HG03469 (cell line): Measurements from ENCODE around the gene CCNY.
"Not testable (repeated sequence)": the region's sequence is repeated elsewhere in the genome, so short reads cannot be mapped to it uniquely, and the experiment has no call there.

Experiments used
- ATAC-seq: cut with Tn5 transposase; IDR thresholded peaks from one replicate; pipeline ENCODE4 v1.9.1; 2021; ENCODE audit warnings: mild to moderate bottlenecking, moderate library complexity, moderate number of reproducible peaks; ENCODE audit not compliant: unreplicated experiment

The CCNY gene

DNA sequence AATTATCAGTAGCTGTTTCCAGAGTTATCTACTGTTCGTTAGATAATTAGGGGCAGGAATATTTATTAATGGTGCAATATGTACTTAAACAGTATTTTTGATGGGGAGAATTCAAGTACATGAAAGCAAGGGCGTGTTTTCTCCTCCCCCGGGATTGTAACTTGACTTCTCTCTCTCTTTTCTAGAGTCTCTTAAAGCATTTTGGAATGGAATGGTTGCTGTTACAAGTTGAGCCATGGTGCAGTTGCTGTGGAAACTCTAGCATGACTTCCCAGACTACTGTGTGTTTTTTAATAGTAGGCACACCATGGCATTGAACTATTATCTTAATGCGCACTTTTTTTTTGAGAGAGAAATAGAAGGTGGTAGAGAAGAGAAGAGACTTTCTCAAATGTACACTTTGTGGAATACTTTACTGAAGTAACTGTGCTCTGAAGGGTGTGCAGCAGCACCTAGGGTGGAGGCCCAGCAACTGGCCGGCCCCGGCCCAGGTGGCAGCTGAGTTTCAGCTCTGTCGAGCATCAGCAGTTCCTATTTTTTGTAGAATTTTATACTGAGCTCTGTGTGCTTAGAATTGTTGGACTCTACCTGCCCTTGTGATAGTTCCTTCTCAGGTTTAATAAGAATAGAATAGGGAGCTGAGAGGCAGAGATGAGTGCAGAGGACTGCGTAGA lies 64.4 kb downstream of the CCNY start:
- no peak for ATAC-seq

DNA sequence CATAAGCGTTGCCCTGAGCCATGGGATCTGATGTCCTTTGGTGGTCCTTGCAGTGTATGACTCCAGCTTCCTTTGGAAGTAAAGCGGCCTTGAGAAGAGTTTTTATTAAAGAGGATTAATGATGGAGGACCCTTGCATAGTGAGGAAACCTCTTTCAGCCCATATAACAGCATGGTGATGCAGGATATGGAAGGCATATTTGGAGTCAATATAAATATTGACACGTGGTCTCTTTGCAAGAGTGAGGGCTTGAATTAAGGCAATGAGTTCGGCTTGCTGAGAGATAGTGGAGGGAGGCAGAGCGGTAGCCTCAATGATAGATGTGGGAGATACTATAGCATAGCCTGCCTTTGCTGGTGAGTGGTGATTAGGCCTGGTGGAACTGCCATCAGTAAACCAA lies 67.2 kb downstream of the CCNY start:
- ATAC-seq = not testable (repeated sequence)

DNA sequence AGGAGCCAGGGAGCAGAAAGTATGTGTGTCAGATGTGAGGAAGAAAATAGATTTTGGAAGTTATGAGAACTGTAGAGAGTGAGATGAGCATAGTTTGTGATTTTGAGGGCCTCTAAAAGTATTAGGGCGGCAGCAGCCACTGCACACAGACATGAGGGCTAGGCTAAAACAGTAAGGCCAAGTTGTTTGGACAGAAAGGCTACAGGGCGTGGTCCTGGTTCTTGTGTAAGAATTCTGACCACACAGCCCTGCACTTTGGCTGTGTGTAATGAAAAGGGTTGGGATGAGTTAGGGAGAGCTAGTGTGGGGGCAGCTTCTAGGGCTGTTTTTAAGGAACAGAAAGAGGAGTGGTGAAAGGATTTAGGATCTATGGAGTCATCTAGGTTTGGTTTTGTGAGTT lies 67.8 kb downstream of the CCNY start:
- not testable (repeated sequence) for ATAC-seq

DNA sequence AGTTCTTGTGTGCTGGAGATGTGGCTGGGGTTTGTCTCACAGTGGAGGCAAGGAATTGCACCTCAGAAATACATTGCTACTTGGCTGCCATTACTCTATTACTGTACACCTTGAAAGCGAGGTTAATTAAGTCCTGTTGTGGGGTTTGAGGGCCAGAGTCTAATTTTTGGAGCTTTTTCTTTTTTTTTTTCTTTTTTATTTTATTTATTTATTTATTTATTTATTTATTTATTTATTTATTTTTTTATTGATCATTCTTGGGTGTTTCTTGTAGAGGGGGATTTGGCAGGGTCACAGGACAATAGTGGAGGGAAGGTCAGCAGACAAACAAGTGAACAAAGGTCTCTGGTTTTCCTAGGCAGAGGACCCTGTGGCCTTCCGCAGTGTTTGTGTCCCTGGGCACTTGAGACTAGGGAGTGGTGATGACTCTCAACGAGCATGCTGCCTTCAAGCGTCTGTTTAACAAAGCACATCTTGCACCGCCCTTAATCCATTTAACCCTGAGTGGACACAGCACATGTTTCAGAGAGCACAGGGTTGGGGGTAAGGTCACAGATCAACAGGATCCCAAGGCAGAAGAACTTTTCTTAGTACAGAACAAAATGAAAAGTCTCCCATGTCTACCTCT lies 69.8 kb downstream of the CCNY start:
- ATAC-seq = not testable (repeated sequence)

DNA sequence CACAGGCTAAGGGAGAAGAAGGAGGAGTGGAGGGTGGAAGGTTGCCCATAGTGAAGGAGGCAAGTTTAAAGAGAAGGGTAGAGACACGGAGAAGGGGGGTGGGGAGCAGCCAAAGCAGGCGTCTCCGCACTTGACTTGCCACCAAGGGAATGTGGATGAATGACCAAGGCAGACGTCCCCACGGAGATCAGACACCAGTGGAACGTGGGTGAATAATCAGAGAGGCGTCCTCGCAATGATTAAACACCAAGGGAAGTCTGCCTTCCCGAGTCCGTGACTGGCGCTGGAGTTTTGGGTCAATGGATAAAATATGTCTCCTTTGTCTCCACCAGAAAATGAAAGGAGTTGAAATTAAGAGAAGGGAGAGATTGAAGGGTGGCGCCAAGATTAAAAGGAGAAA lies 71.4 kb downstream of the CCNY start:
- not testable (repeated sequence) for ATAC-seq

DNA sequence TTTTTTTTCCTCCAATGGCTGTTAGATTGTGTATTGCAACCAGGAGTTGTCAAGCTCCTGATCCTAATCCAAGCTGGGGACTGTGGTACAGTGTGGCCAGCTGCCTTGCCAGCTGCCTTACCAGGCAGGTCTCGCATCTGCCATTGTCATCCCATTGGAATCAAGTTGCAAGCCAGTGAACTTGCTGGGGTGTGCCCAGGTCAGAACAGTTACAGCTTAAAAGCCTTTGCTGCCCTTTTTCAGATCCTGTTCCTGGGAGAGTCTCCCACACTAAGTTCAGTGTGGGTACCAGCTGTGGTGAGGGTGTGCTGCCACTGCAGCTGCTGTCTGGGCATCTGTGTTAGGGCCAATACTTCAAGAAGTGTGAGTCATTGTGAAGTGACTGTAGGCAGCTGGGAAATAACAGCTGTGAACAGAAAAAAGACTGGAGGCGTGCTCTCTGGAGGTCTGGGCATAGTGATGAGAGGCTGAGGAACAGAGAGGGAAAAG lies 72.8 kb downstream of the CCNY start:
- ATAC-seq = peak; percentile 87

DNA sequence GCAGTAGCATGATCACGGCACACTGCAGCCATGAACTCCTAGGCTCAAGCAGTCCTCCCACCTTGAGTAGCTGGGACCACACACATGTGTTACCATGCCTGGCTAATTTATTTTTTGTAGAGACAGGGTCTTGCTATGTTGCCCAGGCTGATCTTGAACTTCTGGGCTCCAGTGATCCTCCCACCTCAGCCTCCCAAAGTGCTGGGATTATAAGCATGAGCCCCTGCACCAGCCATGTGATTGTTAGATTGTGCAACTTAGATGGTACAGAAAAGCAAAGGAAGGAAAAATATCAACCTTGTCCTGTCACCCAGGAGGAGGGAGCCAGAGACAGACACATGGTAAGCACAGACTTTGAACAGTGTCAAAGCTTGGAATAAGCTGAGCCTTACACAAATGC lies 73.5 kb downstream of the CCNY start:
- no peak for ATAC-seq

DNA sequence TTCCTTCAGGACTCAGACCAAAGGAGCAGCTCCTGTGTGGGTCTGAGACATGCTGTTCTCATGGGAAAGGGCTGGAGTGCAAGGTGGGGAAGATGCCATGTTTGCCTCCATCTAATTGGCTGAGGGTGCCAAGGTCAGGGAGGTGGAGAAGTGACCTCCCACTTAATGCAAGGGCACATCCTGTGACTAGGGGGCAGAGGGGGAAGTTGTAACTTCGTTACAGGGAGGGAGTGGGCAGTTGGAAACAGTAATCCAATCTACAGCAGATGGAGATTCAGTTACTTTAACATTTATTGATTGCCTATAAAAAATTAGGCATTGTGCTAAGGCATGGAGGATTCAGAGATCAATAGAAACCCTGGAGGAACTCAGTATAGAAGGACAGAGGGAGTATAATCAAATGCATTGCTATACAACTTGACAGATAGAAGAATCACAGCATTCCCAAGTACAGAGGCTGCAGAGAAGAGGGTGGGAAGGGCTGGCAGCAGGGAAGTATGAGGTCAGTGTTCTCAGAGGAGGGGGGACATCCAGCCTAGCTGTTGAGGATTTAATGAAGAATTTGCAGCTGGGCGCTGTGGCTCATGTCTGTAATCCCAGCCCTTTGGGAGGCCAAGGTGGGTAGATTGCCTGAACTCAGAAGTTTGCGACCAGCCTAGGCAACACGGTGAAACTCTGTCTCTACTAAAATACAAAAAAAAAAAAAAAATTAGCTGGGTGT lies 75.9 kb downstream of the CCNY start:
- ATAC-seq = no peak

DNA sequence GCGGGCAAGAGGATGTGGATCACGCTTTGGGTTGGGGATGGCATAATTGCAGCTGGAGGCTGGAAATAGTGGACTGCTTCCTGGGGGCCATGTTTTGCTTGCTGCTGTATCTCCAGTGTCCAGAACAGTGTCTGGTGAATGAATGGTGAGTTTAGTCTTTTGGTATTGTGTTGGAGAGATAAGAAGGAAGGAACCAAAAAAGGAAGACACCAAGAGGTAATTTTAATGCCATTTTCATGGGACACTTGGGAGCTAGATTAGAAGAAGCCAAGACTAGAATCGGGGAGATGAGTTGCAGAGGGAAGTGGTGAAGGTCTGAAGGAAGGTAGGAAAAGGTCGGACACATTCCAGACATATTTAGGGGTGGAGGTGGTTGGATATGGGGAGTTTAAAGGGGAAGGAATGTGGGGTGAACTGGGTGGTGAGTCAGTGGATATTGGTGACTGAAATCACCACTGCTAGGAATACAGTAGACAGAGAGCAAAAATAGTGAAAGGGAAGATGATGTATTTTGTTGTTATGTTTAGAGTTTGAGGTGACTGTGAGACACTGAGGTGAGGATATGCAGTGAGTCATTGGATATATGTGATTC lies 76.7 kb downstream of the CCNY start:
- no peak for ATAC-seq

DNA sequence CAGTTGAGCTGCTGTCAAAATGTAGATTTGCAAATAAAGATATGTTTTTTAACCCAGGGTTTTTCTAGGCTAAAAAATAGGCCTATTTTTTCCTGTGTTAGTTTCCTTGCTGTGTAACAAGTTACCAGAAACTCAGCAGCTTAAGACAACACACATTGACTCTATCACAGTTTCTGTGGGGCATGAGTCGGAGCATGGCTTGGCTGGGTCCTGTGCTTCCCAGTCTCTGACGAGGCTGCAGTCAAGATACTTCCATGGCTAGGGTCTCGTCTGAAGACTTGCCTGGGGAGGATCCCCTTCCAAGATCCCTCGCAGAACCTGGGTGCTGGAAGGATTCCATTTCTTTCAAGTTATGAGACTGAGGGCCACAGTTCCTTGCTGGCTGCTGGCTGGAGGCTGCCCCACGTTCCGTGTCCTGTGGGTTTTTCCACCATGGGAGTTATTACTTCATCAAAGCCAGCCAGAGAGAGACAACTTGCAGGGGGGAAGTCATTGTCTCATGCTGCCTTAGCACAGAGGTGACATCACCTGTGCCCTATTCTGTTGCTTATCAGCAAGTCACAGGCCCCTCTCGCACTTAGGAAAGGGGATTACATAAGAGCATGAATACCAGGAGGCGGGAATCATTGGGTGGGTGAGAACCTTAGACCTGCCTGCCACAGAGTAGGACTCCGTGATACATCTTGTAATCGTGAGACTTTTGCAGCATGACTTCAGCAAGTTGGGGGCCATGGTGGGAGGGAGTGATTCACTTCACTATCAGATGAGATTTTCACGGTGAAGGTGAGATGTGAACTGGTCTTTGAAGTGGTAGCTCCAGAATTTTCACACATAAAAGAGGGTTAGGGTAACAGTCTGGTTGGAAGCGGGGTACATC lies 77.9 kb downstream of the CCNY start:
- no peak for ATAC-seq

DNA sequence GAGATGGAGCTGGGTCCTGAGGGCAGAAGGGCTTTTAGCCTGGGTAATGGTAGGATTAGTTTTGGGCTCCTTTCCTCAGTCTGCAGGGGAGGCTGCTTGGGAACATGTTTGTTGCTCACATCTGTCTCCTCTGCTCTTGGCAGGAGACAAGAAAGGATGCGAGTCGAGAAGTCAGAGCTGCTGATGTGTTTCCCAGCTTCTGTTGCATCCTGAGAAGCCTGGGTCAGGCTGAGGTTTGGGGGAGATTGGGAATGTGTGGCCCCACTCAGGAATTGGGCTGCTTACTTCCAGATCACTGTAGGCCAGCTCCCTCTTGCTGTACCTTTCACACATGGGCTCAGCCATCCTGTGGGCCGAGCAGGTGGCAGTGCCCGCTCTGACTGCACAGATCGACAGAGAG lies 79.2 kb downstream of the CCNY start:
- ATAC-seq = no peak

DNA sequence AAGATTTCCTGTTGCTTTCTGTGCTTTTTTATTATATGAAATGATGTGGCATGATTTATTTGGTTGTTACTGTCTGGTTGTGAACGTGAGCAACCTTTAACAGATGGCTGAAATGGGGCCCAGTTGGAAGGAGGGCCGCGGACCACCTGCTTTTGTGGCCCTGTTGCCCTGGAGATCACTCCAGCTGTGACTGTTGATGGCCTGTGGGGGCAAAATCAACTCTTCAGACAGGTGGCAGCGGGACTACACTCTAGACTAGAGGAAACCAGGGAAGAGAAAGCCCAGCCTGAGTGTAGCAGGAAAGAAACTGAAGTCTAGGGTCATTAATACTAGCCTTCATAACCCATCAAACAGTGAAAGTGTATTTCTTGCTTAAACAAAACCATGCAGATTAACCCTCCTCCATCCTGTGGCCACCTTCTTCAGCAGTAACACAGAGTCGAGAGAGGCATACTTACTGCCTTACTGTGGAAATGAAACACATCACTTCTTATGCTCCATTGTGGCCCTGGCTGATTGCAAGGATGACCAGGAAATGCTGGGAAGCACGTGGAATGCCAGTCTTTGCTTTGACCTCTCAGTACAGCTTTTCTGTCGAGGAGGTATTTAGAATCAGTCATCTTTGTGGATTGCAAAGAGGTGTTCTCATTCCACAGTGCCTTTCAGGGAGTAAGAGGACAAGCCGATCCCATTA lies 80.5 kb downstream of the CCNY start:
- no peak for ATAC-seq

DNA sequence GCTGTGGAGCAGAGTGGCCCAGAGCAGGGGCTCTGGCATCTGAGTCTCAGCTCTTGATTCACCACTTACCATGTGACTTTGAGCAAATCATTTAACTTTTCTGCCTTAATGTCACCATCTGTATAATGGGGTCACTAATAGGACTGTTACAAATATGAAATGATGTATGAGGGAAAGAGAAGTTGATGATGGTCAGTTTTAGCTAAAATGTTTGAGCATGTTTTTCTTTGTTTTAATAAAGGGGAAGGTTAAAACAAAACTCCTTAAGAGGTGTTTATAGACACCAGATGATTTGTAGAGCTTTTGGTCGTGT lies 81.0 kb downstream of the CCNY start:
- no peak for ATAC-seq

DNA sequence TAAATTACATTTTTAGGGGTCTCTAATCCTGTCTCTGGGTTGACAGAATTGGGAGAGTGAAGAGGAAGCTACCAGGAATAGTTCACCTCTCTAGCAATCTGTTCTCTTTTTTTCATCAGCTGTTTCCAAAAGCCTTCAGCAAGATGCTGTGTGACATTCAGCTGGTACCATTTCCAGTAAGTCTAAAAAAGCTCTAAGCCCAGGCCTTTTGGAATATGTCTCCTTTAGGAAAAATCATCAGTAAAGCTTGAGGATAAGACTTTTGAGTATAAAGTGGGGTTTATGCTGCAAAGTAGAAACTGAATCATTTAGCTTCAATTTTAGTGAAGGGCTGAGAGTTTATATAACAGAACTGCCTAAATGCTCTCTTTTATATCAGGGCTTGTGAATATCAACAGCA lies 81.5 kb downstream of the CCNY start:
- ATAC-seq = no peak

DNA sequence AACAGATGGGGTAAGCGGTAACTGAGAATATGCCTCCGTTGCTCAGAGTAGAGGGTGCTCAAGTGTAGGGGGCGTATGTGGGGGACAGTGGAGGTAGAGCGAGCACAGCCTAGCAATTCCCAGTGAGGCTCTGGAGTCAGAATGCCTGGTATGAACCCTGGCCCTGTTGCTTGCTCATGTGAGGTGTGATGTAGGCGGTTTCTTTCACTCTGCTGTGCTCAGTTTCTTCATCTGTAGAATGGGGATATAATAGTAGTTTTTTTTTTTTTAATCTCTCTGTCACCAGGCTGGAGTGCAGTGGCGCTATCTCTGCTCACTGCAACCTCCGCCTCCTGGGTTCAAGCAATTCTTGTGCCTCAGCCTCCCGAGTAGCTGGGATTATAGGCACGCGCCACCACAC lies 82.3 kb downstream of the CCNY start:
- not testable (repeated sequence) for ATAC-seq

DNA sequence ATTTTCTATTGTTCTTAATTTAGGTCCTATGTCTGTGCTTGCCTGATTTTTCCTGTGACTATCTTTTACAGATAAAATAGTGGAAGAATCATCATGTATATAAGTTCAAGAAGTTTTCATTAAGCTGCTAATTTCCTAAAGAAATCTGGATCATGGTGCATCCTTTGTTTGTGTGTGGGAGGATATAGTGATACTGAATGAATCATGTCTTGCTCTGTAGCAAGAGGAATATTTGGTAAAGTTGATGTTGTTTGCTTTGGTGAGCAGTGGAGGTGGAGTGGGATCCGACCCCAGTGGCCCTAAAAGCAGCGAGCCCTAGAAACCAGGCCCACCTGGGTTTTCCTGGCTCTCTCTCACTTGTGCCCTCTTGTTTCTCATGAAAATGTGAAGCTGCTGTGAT lies 83.7 kb downstream of the CCNY start:
- no peak for ATAC-seq

DNA sequence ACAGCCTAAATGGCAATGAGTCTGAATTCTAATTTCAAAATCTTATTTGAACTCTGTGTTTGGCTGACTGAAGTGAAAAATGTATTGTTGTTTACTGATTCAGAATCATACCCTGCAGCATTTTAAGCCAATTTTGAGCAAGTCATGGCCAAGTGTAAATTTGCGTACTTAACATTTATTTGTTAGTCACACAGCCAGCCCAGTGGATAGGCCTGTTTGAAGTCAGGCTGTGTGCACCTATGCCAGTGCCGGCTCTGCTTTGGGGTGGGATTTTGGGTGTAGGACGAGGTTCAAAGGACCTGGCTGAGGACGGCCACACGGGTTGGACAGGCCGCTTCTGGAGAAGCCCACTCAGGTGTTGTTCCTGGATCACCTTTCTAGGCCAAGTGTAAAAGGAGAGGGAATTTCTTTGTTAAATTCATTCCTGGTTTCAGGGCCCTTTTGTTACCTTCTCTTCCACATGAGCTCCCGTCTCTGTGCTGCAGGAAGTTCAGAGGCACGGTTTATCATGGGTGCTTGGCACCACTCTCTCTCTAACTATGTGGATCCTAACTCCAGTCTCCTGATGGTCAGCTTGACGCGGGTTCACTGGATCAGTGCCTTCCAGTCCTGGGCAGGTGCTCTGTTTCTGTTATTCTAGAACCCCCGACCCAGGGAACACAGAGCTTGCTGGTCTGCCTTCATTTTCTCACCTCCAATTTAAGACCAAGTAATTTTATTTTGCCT lies 84.7 kb downstream of the CCNY start:
- ATAC-seq = no peak

DNA sequence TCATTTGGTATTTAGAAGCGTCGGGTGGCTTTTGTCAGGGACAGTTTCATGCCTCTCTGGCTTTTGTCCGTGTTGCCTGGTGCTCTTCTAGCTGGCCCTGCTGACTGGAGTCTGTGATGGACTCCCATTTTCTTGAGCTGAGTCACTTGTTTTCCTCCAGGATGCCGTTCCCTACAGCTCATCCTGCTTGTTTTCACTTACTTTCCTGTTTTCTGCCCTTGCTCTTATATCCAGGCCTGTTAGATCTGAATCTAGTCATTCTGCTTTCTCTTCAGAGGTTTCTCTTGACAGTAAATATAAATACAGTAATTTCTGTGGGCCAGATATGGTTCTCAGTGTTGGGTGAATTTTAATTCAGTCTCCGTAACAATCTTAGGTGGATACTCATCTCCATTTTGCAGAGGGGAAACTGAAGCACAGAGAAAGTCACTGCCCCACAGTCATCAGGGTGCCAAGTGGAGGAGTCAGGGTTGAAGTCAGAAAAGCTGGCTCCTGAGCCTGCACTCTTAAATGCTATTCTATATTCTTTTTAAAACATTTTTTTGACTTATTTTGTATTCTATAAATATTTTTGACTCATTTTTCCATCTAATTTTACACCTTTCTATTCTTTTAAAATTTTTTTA lies 85.4 kb downstream of the CCNY start:
- ATAC-seq = no peak

DNA sequence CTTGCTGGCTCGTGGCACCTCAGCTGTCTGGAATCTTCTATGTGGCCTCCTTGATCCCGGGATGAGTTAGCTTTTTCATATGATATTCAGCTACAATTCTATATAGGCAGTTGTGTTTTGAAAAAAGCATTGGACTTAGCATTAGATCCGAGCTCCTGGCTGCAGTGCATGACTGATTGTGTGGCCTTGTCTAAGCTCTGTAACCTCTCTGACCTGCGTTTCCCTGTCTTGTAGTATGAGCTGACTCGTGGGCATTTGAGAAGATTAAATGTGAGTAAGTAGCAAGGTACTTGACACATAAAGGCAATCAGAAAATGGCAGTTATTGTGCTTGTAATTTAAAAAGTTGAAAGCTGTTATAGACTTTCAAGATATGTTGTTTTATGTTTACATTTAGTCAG lies 85.9 kb downstream of the CCNY start:
- ATAC-seq = no peak
